GM19351 (cell line): Measurements from ENCODE around the gene TMEM138.

Experiments used
- ATAC-seq: cut with Tn5 transposase; IDR thresholded peaks from one replicate; pipeline ENCODE4 v1.9.1; 2021; ENCODE audit warnings: mild to moderate bottlenecking, moderate library complexity; ENCODE audit not compliant: unreplicated experiment

Gene TMEM138

GRCh38 chr11:61404103-61404502, 41.9 kb downstream of the TMEM138 start:
- ATAC-seq: no peak

DNA sequence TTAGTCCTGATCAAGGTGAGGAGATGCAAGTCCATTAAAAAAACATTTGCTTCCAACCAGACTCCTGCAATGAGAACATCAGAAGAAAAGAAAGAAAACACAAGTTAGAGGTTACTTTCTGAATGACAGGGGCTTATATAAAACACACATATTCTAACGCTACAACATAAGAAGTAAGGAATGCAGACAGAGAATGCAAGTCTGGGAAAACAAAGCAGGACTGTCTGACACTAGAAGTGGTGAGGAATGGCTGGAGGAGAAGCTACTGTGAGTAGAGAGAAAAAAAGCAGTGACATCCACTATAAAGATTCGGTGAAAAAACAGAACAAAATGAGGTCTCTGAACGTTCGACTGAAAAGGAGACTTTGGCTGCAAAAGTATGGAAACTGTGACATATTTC, 42.5 kb downstream of the TMEM138 start:
- ATAC-seq: no peak

GRCh38 chr11:61406067-61406466, 43.9 kb downstream of the TMEM138 start:
- no peak for ATAC-seq

DNA sequence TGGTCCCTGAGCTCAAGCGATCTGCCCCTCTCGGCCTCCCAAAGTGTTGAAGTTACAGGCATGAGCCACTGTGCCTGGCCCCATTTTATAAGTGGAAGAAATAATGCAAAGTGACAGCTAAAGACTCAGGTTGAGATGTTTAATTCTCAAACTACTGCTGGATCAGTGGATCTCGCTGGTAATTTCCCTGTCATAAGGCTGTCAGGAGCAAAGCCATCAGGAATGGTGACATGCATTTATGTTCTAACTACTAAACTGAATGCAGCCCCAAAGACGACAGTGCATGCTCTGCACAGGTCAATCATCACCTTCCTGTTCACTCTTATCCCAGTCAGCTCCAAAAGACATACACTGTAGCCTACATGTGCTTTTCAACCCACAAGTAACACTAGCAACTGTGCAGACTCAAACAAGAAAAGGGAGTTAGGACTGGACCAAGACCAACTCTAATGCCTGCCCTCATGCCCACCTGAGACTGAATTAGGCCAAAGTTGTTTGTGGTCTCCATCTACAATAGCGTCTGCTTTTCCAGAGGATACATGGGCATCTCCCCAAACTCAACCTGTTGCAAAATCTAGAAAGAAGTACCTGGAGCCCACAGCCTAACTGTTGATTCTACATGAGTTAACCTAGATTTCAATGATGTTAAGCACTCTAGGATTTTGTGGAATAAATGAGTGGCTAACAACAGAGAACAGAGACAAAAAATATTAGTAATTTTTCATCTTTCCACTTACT, 45.0 kb downstream of the TMEM138 start:
- no peak for ATAC-seq

GRCh38 chr11:61411589-61411988, 49.4 kb downstream of the TMEM138 start:
- no peak for ATAC-seq

DNA sequence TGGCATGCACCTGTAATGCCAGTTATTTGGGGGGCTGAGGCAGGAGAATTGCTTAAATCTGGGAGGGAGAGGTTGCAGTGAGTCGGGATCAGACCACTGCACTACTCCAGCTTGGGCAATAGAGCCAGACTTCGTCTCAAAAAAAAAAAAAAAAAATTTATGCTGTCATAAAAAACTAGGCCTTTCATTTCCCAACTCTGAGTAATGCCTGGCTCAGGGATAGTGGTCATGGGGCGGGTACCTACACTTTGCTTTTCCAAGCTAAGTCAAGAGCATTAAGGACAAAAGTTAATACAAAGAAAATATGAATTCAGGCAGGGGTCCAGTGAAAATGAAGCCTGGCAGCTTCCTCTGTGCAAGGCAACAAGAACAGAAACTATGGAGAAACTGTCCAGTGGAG, 51.3 kb downstream of the TMEM138 start:
- ATAC-seq: no peak

DNA sequence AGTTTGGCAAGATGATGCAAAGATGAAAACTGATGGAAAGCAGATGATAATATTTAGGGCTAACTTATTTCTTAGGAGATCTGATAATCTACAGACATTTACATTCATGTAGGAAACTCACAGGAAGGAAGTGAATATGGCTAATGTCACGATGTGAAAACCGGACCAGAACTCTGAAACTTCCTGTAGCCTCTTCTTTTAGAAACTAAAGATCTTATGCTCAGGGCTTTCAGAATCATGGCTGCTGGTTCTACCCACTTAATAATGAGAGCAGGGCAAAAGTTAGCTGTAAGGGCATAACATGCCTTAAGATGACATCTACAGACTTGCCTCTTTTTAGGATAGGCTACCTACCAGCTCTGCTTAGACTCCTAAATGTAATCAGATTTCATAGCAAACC, 52.4 kb downstream of the TMEM138 start:
- no peak for ATAC-seq

DNA sequence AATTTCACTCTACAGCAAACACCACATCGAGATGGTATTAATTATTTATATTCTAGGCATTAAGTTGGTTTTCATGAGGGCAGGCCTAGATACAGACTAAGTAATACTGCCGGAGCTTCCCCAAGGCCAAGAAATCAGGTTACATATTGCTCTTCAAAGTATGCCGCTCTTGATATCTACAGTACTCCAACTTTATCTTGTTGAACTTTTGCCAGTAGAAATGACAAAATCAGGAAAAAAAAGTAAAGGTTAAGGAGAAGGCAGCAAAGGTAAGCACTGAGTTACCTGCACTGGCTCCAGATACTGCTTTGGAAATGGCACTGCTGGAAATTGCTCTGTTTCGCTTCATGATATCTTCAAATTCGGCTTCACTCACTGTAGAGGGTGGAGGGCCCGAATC, 53.2 kb downstream of the TMEM138 start:
- no peak for ATAC-seq

DNA sequence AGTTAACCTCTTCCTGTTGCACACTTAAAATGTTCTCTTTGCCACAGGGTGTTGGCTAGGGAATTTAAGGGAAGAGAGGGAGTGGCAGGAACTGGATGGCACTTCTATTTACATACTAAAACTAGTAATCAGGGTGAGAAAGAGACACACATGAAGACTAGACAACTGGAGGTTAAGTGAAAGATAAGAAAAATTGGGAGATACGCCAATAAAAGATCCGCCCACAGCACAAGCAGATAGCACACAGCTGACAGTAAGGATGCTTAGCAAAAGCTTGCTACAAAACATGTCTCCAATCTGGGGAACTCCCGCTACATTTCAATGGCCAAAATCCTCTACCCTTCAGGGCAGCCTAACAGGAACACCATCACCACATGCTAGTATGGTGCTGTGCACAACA, 54.8 kb downstream of the TMEM138 start:
- no peak for ATAC-seq

DNA sequence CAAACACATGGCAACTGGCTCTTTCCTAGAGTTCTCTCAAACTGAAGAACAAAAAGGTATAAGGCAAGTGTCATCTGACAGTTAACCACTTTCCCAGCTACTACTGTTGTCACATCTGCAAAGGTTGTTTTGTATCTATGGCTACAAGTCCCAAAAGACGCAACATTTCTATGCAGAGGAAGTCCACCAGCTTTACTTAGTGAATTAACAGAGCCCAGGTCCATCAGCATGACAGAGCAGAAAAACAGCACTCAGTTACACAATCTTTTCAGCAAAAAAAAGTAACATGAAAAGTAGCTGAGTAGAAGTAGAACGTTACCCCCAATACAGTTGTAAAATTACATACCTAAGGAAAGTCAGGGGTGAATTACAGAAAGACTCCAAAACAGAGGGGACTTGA, 55.5 kb downstream of the TMEM138 start:
- no peak for ATAC-seq

- ATAC-seq: no peak
Observed at GRCh38 chr11:61418136-61418535, 56.0 kb downstream of the TMEM138 start.
